ENCODE data around the gene METRNL.

Gene METRNL

DNA sequence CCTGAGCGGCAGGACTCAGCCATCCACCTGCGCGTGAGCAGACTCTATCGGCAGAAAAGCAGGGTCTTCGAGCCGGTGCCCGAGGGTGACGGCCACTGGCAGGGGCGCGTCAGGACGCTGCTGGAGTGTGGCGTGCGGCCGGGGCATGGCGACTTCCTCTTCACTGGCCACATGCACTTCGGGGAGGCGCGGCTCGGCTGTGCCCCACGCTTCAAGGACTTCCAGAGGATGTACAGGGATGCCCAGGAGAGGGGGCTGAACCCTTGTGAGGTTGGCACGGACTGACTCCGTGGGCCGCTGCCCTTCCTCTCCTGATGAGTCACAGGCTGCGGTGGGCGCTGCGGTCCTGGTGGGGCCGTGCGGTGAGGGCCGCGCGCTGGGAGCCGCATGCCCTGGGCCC lies 14.9 kb downstream of the METRNL start:
- DNase-seq: no peak

DNA sequence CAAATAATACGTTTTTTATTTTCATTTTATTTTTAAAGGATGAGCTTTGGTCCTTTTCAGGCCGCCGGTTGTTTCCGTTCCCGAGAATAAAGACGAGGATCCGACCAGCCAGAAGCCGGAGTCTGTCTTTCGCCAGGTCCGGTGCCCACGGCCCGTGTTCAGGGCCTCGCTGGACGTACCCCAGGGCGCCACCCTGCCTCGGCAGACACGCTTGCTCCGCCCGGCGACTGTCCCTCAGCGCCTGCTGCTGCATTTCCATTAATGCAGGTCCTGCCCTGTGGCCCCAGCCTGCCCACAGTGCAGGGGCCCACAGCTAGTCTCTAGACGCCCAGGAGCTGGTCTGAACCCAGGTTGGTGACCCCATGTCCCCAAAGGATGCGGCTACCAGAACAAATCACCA lies 15.6 kb downstream of the METRNL start:
- no peak for DNase-seq

DNA sequence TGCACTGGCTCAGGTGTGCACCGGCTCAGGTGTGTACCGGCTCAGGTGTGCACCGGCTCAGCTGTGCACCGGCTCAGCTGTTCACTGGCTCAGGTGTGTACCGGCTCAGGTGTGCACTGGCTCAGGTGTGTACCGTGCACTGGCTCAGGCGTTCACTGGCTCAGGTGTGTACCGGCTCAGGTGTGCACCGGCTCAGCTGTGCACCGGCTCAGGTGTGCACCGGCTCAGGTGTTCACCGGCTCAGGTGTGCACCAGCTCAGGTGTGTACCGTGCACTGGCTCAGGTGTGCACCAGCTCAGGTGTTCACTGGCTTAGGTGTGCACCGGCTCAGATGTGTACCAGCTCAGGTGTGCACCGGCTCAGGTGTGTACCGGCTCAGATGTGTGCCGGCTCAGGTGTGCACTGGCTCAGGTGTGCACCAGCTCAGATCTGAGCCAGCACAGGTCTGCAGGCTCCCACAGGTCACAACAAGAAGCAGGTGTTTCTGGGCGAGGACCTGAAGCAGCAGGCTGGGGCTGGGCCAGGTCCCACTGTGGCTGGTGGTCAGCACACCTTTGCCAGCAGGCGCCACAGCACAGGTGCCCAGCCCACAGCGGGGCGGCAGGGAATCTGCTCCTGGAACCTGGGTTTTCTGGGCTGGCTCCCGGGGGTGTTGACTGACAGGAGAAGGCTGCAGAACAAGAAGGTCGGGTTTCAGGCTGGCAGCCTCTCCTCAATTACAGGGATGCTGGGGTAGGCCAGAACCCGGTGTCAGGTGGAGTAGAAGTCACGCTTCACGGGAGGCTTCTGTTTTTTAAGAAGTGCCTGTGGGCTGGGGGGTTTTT lies 17.2 kb downstream of the METRNL start:
- no peak for DNase-seq

DNA sequence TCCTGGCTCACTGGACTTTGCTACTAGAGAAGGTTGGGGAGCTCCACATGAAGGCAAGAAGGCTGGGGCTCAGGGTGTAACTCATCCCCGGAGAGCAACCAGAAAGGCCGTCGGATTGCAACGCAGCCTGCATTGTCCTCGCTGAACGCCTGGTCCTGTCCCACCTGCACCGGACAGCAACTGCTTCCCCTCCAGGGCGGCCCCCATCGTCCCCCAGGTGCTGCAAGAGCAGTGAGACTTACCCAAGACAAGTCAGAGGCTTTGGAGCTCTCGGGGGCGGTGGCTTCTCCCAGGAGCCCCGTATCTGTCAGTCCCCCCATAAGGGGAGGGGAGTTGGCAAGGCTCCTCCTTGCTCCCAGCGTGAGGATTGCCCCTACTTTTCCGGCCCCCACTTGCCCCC lies 18.4 kb downstream of the METRNL start:
- no peak for DNase-seq

DNA sequence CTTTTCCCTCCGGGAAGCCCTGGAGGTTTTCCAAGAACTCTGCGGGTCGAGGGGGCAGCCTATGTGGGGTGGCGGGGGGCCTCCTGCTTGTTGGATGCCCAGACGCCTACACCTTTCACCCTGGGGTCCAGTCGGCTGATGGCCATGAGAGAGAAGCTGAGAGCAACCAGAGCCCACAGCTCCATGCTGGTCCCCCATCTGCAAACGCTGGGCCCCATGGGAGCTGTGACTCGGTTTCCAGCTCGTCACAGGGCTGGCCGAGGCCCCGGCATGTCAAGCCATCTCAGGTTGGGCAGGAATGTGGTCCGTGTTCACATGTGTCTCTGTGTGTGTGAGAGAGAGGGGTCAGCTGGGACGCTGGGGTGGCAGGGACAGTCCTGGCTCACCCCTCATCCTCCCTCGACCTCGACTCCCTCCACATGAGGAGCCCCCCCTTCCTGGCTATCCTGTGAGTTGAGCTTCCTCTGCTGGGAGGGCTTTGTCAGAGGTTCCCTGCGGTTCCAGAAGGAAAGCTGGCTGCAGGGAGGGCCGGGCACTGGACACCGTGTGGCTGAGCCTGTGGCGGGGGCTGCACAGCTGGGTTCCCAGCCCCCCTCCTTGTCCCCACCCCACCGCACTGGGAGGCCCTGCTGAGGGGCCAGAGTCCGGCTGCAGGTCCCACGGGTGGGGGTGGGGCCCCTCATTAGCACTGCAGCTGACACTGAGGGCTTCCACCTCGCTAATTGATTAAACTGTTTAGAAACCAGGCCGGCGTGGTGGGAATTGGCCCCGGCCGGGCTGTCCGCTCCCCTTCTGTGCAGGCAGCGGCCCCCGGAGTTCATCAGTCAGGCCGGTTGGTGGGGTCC lies 19.1 kb downstream of the METRNL start:
- no peak for DNase-seq

DNA sequence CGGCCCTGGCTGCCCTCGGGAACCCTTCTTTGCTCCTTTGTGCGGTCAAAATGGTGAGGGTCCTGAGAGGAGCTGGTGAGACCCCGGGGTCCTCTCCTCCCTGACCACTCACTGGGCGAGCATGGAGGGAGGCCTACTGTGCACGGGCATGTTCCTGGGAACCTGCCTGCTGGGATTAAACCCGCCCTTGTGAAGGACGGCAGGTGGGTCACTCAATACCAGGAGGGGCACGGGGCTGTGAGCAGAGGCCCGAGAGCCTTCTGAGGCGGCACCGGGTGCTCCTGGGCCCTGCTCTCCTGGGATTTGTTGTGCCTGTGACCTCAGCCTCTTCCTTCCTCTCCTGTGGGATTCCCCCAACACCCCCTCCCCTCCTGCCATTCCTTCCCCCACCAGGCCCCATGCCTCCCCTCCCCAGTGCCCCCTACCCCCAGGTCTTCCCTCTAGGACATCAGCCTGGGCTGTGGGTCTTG lies 19.7 kb downstream of the METRNL start:
- no peak for DNase-seq

DNA sequence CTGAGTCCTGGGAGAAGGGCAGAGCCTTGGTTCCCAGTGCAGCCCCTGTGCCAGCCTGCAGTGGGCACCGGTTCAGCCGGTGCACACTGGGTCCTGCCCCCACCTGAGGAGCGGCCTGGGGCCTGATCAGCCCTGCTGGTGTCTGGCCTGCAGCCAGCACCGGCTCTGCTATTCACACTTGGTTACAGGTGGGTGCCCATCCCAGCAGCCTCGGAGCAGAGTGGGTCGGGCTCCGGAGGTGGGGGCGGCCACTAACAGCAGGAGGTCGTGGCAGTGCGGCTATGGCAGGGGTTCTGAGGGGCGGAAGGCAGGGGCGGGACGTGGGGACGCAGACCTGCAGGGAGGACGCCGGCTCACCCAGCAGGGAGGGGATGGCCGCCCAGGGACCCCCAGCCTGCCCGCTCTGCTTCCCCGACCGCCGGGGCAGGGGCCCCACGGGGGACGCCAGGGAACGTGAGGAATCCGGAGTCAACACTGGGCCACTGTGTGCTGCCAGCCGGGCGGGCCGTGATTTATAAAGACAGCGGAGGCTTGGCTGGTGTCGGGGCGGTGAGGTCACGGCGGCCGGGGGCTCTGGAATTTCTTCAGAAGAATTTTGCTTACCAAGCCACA lies 20.3 kb downstream of the METRNL start:
- no peak for DNase-seq

DNA sequence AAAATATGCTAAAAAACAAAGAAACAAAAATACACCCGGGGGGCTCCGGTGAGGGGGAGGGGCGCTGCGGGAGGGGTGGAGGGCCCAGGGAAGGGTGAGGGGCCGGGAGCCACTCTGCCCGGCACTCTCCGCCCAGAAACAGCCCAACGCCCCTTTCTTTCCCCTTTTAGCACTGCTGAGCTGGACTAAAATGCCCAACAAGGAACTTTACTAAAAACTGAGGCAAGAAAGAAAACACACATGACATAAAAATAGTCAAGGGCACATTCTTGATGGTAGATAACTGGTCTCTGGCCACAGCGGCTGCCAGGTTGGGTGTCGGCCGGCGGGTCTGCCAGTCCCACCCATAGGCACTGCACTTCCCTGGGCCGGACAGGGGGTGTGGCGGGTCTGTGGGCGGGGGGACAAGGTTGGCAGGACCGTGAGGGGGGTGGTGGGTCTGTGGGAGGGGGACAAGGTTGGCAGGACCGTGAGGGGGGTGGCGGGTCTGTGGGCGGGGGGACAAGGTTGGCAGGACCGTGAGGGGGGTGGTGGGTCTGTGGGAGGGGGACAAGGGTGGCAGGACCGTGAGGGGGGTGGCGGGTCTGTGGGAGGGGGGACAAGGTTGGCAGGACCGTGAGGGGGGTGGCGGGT lies 20.9 kb downstream of the METRNL start:
- no peak for DNase-seq

DNA sequence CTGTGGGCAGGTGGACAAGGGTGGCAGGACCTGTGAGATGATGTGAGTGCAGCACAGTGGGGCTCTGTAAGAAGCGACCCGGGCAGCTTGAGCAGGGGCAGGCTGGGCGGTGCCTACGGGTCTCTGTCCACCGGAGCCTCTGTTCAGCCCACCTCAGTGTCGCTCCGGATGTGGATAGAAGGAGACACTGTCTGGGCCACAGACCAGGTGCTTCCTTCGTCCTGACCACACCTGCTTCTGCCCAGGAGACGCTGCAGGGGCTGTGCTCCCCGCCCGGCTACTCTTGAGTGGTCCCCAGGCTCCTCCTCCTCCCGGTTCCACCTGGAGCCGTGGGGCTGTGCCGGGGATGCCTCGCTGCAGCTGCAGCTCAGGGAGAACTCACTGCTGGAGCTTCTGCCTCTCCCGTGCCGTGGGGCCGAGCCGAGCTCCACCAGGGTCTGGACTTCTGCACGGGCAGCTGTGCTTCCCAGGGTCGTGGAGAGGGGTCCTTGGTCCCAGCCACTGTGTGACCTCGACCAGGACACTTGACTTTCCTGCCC lies 21.5 kb downstream of the METRNL start:
- no peak for DNase-seq

DNA sequence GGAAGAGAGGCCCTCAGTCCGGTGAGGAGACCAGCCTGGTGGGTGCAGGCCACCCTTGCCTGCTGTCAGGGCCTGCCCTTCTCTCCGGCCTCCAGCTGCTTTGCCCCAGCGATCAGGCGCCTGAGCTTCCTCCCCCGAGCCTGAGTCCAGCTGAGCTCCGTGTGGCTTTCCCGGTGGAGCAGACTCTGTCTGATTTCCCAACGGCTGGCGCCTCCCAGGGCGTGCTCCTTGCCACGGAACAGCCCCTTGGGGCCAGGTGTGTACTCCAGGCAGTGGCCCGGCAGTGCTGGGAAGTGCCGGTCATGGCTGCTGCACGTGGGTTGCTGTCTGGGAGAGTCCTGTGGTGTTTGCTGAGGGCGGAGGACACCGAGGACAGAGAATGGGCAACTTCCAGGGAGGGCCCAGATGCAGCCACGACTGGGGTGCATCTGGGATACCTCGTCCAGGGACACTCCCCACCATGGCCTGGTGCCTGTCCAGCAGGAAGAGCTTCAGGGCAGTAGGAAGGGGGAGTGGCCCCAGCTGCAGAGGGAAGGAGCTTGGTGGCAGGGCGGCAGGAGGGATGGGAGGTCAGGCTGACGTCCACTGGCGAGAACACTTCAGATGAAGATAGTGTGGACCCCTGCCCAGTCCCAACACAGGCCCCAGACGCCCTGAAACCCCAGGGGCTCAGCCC lies 22.5 kb downstream of the METRNL start:
- no peak for DNase-seq

DNA sequence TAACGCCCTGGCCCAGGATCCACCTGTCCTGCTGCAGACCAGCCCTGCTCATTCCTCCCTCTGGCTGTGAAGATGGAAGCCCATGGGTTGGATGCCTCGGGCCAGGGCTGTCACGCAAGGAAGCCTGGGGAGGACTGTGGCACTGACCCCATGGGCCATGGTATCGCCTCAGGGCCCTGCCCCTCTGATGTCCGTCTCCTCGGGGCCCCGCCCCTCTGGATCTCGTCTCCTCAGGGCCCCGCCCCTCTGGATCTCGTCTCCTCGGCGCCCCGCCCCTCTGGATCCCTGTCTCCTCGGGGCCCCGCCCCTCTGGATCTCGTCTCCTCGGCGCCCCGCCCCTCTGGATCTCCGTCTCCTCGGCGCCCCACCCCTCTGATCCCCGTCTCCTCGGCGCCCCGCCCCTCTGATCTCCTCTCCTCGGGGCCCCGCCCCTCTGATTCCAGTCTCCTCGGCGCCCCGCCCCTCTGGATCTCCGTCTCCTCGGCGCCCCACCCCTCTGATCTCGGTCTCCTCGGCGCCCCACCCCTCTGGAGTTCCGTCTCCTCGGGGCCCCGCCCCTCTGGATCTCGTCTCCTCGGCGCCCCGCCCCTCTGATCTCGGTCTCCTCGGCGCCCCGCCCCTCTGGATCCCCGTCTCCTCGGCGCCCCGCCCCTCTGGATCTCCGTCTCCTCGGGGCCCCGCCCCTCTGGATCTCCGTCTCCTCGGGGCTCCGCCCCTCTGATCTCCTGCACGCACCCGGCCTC lies 24.0 kb downstream of the METRNL start:
- DNase-seq: no peak

DNA sequence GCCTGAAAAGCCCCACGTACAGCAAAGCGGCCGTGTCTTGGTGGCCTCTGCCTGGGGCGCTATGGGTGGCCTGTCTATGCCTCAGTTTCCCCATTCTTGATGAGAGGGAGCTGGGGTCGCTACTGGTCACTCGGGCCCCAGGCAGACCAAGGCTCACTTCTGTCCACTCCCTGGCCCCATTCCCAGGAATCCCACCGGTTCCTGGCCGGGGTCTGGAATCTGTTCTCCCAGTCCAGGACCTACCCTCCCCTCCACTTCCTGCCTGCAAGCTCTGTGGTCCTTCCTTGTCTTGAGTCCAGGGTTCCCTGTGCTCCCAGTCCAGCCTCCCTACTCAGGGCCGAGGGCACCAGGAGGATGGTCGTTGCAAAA lies 24.5 kb downstream of the METRNL start:
- no peak for DNase-seq

DNA sequence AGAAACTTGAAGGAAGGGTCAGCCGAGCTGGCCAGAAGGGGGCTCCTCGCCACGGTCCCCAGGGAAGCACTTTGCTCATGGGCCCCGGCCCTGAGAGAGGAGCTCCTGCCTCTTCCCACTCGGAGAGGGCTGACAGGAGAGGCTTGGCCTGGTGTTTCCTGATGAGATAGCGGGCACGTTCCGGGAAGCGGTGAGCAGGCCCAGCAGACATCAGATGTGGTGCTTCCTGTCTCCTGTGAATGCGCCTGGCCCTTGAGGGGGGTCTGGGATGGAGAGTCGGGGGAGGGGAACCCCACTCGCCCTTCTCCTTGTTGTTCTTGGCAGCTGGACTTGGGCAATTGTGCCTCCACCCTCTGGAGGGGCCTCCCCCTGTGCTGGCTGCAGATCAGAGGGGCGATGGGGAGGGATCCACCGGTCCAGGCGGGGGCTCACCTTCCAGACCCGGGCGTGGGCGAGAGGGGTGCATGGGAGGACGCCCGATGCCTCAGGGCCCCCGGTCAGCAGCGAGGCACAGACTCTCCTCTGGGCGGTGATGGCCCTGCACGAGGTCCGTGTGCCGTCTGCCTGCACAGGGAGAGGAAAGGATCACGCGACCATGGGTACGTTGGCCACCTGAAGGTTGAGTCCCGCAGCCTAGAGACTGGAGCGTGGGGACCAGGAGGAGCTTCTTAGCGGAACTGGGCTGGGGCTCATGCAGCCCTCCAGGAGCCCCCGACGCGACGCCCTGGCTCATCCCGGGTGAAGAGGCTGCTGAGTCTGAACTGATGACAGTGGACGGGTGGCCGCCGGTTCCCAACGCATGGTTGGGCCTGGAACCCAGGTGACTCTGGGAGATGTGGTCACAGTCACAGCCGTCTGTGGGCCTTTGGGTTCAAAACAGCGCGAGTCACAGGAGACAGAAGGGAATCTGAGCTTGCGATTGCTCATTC lies 25.4 kb downstream of the METRNL start:
- no peak for DNase-seq

DNA sequence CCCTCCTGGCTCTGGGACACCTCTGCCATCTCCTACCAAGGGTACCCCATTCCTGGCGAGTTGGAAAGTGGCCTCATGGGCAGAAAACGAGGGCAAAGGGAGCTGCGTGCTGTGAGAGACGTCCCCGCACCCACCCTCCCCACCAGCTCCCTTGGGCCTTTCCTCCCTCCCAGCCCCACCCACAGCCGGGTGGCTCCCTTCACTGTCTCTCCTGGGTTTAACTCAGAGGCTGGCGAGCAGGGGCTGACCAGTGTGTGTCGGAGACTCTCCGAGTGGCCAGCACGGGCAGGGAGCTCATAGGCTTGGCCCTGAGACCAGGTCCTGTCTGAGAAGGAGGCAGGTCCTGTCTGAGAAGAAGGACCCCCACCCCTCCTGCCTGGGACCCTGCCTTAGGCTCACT lies 26.1 kb downstream of the METRNL start:
- no peak for DNase-seq

DNA sequence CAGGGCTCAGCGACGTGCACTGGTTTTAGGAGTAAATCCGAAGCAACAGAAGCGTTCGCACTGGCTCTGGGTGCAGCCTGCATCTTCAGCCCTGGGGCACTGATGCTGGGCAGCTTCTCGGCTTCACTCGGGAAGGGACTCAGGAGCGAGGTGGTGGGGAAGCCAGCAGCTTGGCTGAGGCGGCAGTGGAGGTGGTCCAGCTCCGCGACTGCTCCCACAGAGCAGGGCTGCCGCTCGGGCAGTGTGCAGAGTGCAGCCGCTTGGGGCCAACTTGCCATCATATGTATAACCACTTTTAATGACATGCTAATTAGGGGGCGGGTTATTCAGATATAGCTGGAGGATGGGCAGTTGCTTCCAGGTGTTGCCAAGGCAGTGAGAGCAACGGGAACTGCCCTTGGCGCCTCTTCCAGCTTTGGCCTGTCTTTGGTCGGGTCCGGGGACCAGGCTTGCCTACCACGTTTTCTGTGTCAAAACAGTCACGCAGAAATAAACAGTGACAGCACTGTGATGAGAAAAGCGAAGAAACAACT lies 26.7 kb downstream of the METRNL start:
- DNase-seq: no peak

DNA sequence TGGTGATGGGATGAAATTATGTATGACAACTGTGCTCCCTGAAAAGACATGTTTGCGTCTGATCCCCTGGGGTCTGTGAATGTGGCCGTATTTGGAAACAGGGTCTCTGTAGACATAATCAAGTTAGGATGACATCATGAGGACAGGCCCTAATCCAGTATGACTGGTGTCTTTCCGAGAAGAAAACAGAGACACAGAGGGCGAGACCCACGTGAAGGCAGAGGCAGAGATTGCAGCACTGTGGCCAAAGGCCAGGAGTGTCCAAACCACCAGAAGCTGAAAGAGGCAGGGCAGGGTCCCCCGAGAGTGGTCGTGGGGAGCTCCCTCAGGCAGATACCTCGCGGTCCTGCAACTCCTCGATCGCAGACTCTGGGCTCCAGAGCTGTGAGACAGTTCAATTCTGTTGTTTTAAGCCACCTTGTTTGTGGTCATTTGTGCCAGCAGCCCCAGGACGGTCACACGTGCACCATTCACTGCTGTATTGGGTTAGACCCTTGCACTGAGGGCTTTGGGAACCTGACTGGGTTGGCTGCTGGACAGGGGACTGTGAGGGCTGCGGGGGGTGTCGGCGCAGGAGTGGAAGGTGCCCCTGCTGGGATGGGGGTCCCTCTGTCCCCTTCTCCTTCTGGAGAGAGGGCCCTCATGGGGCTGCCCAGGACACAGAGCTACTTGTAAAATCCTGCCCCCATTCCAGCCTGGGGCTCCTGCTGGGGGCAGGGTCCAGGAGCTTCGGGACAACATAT lies 27.7 kb downstream of the METRNL start:
- no peak for DNase-seq

DNA sequence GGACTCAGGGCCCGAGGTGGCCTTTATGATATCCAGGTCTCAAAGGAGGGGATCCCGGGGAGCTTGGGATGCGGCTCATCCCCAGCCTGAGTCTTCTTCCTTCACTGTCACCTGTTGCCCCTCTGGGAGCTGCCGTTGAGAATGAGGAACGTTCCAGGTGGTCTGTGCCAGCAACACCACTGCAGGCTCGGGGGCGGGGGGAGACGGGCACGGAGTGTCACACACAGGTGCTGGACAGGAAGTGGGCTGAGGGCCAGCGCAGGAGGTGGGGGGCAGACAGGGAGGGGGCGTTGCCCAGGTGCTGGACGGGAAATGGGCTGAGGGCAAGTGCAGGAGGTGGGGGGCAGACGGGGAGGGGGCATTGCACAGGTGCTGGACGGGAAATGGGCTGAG lies 28.2 kb downstream of the METRNL start:
- DNase-seq: no peak

DNA sequence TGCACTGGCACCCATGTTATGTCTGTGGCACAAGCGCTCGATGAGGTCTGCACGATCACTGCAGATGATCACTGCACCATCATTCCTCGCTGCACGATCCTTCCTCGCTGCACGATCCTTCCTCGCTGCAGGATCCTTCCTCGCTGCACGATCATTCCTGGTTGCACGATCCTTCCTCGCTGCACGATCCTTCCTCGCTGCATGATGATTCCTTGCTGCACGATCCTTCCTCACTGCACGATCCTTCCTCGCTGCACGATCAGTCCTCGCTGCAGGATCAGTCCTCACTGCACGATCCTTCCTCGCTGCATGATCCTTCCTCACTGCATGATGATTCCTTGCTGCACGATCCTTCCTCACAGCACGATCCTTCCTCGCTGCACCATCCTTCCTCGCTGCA lies 29.3 kb downstream of the METRNL start:
- no peak for DNase-seq

DNA sequence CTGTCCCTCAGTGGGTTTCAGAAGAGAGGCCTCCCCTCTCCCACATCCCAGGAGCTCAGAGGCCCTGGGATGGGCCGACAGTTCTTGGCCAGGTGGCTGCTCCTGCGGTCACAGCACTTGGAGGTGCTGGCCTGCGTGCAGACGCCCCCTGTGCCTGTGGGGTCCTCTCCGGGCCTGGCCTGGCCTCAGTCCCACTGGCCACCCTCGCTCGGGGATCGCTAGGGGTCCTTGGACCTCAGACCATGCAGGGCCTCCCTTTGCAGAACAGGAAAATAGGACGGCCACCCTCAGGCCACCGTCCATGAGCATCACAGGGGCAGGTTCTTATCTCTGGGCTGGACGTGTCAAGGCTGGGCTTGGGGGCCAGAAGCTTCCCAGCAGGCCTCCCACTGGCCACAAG lies 30.0 kb downstream of the METRNL start:
- no peak for DNase-seq

Measured in activated CD4-positive, CD25-positive, alpha-beta regulatory T cell treated with anti-CD3 and anti-CD28 coated beads, Interleukin-2, amount 50 U/mL, for 72 hours (primary cell).